K562 (cell line): Measurements from ENCODE around the gene RNF207. TPM values are rescaled to one million over a fixed set of nuclear protein-coding genes. Genes with fewer than 3 reads are reported as not detected.

Experiments
- ARID1B ChIP-seq: fragments of 450-650 bp; IDR thresholded peaks from 2 replicates; pipeline ENCODE4 v1.6.1; 2016; ENCODE audit warnings: antibody characterized with exemption, mild to moderate bottlenecking, inconsistent platforms
- ARID4B ChIP-seq: sonication (generic); formaldehyde crosslinking; IDR thresholded peaks from 2 replicates; pipeline ENCODE4 v1.8.0; 2022; ENCODE audit warnings: mild to moderate bottlenecking, missing genetic modification reagents
- BRF1 ChIP-seq: IDR thresholded peaks from 3 replicates; pipeline ENCODE4 v1.6.1; 2011; ENCODE audit warnings: borderline replicate concordance, mild to moderate bottlenecking; ENCODE audit not compliant: insufficient read length; ENCODE audit errors: extremely low read depth
- CLOCK ChIP-seq: fragments of 250-450 bp; sonication (Bioruptor Pico); IDR thresholded peaks from 2 replicates; pipeline ENCODE4 v1.4.0; 2020; ENCODE audit warnings: mild to moderate bottlenecking, moderate library complexity, borderline replicate concordance
- COPS2 ChIP-seq: fragments of 450-650 bp; conservative IDR thresholded peaks from 2 replicates; pipeline ENCODE4 v1.6.1; 2016; ENCODE audit warnings: mild to moderate bottlenecking, moderate library complexity
- ELF1 ChIP-seq: fragments of 200-800 bp; sonication (Bioruptor generic); IDR thresholded peaks from 2 replicates; pipeline ENCODE4 v1.6.1; 2016; ENCODE audit warnings: missing genetic modification characterization, missing compliant biosample characterization
- MTA1 ChIP-seq: fragments of 450-650 bp; IDR thresholded peaks from 2 replicates; pipeline ENCODE4 v1.6.1; 2017; ENCODE audit warnings: borderline replicate concordance
- NFIX ChIP-seq: fragments of 250-450 bp; sonication (Bioruptor Pico); IDR thresholded peaks from 2 replicates; pipeline ENCODE4 v1.4.0; 2020; ENCODE audit warnings: low read depth, mild to moderate bottlenecking, moderate library complexity
- SAFB2 ChIP-seq: fragments of 200-400 bp; formaldehyde crosslinking; IDR thresholded peaks from 2 replicates; pipeline ENCODE4 v1.6.1; 2018; ENCODE audit warnings: borderline replicate concordance, low read length, low read depth, moderate library complexity; ENCODE audit not compliant: severe bottlenecking
- TBP ChIP-seq: optimal IDR thresholded peaks from 2 replicates; pipeline ENCODE3; 2011; ENCODE audit warnings: low read depth, low read length, improper control_type of control experiment
- TFAP4 ChIP-seq: sonication (generic); formaldehyde crosslinking; IDR thresholded peaks from 2 replicates; pipeline ENCODE4 v1.8.0; 2022; ENCODE audit warnings: missing genetic modification reagents, mild to moderate bottlenecking, moderate library complexity, borderline replicate concordance
- ZBTB5 ChIP-seq: fragments of 450-650 bp; IDR thresholded peaks from 2 replicates; pipeline ENCODE4 v1.6.1; 2017; ENCODE audit warnings: antibody characterized with exemption
- ZC3H4 ChIP-seq: sonication (generic); formaldehyde crosslinking; IDR thresholded peaks from 2 replicates; pipeline ENCODE4 v1.9.0; 2021; ENCODE audit warnings: missing genetic modification reagents, borderline replicate concordance
- ZNF280B ChIP-seq: fragments of 250-450 bp; sonication (Bioruptor Pico); IDR thresholded peaks from 2 replicates; pipeline ENCODE4 v1.5.1; 2021; ENCODE audit warnings: mild to moderate bottlenecking
- polyA plus RNA-seq, 8 experiments: library from polyadenylated mRNA; depleted of rRNA in 4 of 8; stranded (reverse) in 5 of 8; unstranded in 3 of 8; fragments of >200 nt; fragmentation: Nextera tagmentation in 2 of 8; fragmentation: Illumina TruSeq in 1 of 8; extraction: Ambion mirVana in 2 of 8; extraction: Trizol in 1 of 8; gene quantifications; 2 replicates each; pipeline versions ENCODE4 v1.2.1 to v1.2.3, GENCODE V29; 2011 to 2014; ENCODE audit warnings: inconsistent platforms in 1 of 8, missing spikeins in 1 of 8
- total RNA-seq, 7 experiments: library from RNA; depleted of rRNA in 6 of 7; stranded (reverse); fragments of >200 nt in 6 of 7; fragmentation: Illumina TruSeq in 2 of 7; extraction: Trizol in 2 of 7; gene quantifications; 2 replicates each; pipeline versions ENCODE4 v1.2.1 to v1.2.3, GENCODE V29; 2011 to 2021; ENCODE audit warnings: low replicate concordance in 1 of 7

Gene RNF207
- total and polyA plus RNA-seq, 9 of the 15 experiments (the other 6 are each of a cell fraction or from before 2014, with no cell fraction given): 2.7 to 30.6 (median 12.9) TPM

- TF ChIP-seq CLOCK (CRISPR knock-in tag): no peak
- no peak for TF ChIP-seq COPS2
- peak; percentile 97 for TF ChIP-seq TBP
- no peak for TF ChIP-seq ELF1 (tag)
- TF ChIP-seq ARID1B: 0 out of 2 replicates have a peak, but pooled peaks have one; percentile 24
- 0 out of 2 replicates have a peak, but pooled peaks have one; percentile 5 for TF ChIP-seq MTA1
- peak; percentile 85 for TF ChIP-seq TFAP4 (CRISPR knock-in tag)
- peak; percentile 98 for TF ChIP-seq ARID4B (CRISPR knock-in tag)
- no peak for TF ChIP-seq ZBTB5
- TF ChIP-seq ZC3H4 (CRISPR knock-in tag): no peak
- TF ChIP-seq NFIX (CRISPR knock-in tag): no peak
- no peak for TF ChIP-seq ZNF280B (CRISPR knock-in tag)
- TF ChIP-seq SAFB2: no peak
- TF ChIP-seq BRF1: no peak
Measured at GRCh38 chr1:6199298-6200187, 6.4 kb upstream of the RNF207 start, which contains the start of gene RPL22 (continued).
